NCI-H510A treated with DMSO at 0.1 percent for 48 hours (cell line): ENCODE results near the gene PPM1H.
"Not testable (repeated sequence)": the region's sequence is repeated elsewhere in the genome, so short reads cannot be mapped to it uniquely, and the experiment has no call there.

Source experiments
- DNase-seq: peaks from one replicate; lab custom pipeline; 2025; lab: John Stamatoyannopoulos, UW

The PPM1H gene

DNA sequence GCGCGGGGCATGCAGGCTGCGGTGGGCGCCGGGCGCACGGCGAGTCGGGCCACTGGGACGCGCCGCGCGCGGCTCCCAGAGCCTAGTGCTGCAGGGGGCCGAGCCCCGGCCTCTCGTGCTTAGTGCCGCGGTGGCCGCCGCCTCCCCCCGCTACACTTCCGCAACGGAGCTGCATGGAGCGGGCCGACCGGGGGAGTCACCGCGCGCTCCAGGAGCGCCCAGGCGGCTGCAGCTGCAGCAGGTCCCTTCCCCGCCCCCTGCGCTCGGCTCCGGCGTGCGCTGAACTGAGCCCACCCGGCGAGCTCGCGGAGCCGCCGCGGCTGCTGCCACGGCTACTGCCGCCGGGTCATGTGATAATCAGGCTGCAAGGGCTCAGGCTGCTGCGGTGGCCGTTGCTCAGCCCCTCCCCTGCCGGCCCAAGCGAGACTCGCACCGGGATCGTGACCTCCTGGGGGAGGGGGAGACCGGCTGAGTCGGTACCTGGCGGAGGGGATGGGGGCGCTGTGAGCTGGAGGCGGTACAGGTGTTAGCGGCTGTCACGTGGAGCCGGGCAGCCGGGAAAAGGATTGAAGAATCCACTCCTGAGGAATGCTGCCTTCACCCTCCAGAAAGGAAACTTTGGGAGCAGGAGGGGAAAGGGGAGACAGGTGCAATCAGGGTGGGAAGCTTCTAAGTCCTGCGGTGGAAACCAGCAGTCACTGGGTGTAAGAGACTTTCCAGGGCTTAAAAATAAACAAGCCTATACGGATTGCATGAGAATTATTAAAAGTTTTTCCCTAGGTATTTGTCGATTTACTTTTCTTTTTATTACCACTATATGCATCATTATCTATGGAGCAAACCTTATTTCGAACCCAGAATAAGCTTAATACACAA is at the start of gene PPM1H:
TSS of gene PPM1H (minus strand) at position 352 of the 876 bp plus-strand sequence. CDS start 414 bp downstream, outside the sequence.
- DNase-seq = peak; percentile 92

DNA sequence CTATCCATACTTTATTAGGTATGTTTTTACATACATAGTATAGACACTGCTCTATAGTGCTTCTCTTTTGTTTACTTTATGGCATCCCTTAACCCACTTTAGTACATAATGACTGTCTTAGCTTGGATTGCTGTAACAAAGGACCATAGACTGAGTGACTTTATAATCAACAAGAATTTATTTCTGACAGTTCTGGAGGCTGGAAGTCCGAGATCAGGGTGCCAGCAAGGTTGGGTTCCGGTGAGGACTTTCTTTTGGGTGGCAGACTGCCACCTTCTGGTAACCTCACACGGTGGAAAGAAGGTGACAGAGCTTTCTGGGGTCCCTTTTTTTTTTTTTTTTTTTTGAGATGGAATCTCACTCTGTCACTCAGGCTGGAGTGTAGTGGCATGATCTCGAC is 48.6 kb upstream of the PPM1H start:
- DNase-seq = no peak

DNA sequence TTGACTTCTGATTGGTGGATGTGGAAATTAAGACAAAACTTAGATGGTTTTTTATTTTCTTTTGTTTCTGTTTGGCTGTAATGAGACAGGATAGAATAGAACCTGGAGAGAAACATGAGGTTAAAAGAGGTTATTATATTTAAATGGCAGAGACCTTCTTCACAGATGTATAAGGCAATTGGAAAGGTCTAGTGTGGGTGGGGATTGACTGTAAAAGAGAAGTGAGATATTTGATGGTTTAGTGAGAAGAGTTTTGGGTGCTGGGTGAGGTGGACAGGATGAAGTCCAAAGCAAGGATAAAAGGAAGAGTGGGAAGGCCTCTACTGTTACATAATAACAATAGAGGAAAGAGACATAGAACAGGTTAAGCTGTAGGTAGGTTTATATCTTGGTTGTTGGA is 43.8 kb upstream of the PPM1H start:
- DNase-seq = no peak

- no peak for DNase-seq
These were observed 42.9 kb upstream of the PPM1H start for GRCh38 chr12:62977883-62978282.

- peak; percentile 11 for DNase-seq
These were observed 42.5 kb upstream of the PPM1H start for GRCh38 chr12:62977418-62977817.

- DNase-seq = no peak
These were observed 41.2 kb upstream of the PPM1H start for GRCh38 chr12:62976110-62976662.

DNA sequence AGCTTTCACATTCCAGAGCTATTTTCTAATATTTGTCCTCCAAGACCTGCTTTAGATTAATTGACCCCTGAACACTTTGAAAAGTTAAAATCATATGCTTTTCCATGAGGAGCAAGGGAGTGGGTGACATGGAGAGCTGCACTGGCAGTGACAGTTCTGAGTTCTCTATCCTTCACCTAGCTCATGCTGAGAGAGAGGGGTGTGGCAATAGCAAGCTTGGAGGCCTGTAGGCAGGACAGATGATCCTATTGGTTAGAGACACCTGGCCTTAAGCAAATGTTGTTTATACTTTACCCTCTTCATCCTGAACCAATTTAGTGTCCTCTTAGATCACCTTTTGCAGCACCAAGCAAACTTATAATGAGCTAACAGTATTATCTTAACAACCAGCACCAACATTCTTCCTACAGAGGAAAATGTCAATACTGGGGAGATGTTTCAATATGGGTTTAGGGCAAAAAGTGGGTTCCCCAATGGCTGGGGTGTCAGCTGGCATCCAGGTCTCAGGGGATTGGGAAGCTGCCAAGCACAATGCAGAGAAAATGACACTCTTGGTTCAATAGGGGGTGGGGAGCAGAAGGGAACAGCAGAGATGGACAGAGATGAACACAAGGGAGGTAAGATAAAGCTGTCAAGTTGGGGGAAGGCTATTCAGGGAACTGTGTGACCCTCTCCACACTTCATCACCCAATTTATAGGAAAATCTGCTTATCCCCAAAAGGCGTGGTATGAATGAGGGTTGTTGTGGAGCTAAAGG is 37.0 kb upstream of the PPM1H start:
- peak; percentile 70 for DNase-seq

DNA sequence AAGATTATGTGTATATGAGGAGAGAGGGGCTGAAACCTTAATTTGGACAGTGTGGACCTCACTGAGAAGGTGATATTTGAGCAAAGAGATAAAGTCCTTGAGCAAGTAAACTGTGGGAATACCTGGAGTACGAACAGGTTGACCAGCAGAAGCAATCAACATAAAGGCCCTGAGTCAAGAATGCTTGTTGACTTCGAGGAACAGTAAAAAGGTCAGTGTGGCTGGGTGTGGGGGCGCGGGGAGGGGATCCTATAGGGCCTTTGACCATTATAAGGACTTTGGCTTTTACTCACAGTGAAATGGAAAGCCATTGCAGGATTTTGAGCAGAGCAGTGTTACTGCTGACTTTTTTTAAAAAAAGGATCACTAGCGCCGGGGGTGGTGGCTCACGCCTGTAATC is 34.7 kb upstream of the PPM1H start:
- DNase-seq = no peak

- DNase-seq = no peak
These were observed 32.8 kb upstream of the PPM1H start for GRCh38 chr12:62967701-62968100.

DNA sequence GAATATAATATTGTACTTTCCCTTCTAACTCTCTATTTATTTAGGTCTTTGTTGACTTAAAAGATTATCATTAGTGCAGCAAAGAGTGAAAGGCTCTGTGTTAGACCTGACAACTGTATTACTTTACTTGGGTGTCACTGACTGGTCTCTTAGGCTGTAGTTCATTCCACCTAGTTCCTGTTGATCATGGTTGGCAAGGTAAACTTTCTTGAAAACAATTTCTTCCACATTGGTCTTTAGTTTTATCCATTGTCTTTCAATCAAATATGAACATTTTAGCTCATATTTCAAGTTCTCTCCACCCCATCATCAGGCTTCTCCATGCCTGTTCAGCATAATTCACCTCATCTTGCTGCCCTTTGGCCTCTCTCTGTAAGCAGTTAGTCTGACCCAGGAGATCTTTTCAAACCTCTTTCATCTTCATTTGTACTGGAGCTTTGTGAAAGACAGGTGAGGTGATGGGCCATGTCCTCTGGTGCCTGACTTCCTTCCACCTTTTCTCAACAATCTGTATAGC is 32.1 kb upstream of the PPM1H start:
- DNase-seq = peak; percentile 48

GRCh38 chr12:62966446-62966989 is 31.6 kb upstream of the PPM1H start:
- not testable (repeated sequence) for DNase-seq

- DNase-seq = not testable (repeated sequence)
These were observed 30.8 kb upstream of the PPM1H start for GRCh38 chr12:62965700-62966099.

GRCh38 chr12:62965242-62965641 is 30.3 kb upstream of the PPM1H start:
- not testable (repeated sequence) for DNase-seq

DNA sequence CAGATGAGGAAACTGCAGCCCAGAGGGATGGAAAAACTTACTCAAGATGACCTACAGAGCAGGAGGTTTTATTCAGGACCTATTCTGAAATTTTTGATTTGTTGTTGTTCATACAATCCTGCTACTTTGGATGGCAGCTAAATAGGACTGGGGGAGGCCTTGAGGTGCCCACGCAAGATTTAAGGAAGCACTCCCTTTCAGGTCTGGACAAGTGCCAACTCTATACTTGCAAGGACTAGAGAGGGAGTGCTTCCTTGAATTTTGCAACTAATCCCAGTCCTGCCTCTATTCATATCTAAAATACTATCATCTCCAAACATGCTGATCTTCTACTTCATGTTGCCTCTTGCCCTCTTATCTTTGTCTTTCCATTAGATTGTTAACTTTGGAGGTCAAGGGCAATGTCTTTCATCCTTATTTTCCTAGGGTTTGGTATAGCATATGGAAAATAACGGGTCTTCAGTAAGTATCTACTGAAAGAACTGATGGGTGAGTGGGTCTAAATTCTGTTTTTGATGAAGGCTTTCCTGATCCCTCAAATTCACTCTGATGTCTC is 28.6 kb upstream of the PPM1H start:
- DNase-seq = no peak

DNA sequence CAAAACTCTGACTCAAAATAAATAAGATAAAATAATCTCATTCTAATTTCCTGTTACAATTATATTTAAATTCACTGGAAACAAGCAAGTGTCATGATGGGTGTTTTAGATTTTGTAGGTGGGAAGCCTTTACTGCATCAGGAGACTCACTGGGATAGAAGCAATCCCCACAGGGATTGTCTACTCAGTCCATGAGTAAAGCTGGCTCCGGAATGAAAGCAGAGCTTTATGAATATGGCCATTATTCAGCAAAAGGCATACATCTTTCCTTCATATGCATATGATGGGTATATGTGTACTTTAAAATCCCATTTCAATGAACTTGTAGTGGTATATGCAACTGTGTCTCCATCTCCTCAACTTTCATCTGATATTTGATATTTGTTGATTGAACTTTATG is 25.4 kb upstream of the PPM1H start:
- DNase-seq = no peak

GRCh38 chr12:62959745-62960144 is 24.8 kb upstream of the PPM1H start:
- no peak for DNase-seq

DNA sequence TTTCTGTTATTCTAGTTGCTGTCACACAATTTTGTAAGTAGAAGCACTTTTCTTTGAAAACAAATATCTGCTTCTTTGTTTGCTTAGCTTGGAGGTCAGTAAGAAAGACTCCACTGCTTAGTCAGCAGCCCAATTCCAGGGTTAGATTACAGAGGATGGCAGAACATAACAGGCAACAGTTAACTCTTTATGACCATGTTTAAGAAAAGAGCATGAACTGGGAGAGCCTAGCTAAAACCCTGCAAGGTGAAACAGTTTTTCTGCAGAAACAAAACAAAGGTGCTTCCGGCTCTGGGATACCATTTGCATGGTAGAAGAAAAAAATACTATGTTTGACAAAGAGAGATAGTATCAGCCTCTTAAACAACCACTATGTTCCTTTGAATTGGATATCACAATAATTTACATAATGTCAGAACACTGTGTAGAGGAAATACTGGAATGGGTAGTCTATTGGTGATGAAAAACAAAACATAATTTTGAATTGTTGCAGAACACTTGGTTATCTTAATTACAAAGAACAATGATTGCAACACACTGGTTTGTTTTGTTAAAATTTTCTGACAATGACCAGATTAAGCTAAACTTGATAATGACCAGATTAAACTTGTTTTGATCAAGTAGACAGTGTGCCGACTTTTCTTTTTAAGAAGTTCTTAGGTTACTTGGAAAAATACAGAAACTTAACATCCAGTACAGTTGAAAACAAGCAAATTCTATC is 22.4 kb upstream of the PPM1H start:
- DNase-seq = peak; percentile 42

DNA sequence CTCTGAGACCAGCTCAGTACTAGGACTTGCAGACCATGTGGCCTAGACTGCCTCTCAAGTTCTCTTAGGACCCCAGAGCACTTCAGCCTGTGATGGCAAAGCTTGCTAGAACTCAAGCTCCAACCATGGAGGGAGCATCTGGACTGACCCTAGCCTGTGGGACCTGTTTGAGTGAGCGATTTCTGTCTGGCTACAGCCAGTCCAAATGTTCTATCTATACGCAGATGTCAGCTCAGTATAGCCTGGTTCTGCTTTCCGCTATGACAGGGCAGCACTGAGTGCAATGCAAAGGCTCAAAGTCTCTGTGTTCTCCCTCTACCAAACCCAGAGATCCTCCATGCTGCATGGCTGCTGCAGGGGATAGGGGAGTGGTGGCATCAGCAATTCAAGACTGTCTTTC is 20.7 kb upstream of the PPM1H start:
- DNase-seq = no peak

DNA sequence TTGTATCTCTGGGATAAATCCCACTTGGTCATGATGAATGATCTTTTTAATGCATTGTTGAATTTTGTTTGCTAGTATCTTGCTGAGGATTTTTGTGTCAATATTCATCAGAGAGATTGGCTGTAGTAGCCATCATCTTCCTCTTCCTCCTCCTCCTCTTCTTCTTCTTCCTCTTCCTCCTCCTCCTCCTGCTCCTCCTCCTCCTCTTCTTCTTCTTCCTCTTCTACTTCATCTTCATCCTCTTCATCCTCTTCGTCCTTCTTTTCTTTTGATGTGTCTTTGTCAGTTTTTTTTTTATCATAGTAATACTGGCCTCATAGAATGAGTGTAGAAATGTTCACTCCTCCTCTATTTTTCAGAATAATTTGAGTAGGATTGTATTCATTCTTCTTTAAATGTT is 15.4 kb upstream of the PPM1H start:
- DNase-seq = no peak

- DNase-seq = no peak
These were observed 13.2 kb upstream of the PPM1H start for GRCh38 chr12:62948123-62948522.

DNA sequence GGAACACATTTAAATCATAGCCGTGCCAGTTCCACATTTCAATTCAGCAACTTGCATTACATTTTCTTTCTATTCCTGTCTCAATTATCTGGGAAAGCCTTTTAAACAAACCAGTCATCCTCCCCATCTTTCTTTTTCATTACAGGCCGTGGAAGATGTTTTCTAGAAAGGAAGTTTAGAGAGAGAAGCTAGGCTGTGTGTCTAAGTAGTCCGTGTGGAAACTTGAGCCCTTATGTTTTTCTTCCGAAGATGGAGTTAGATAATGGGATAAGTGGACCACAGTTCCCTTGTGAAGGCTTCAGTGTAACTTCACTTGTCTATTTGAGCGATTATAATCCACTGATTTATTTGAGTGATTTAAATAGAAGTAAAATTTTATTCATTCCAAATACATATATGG is 12.4 kb upstream of the PPM1H start:
- DNase-seq = no peak
